GM19099 (cell line): ENCODE data around the gene PMEPA1.

Experiments used
- POLR2A ChIP-seq: IDR thresholded peaks from 3 replicates; pipeline ENCODE4 v1.6.1; 2011; ENCODE audit warnings: low read depth; ENCODE audit not compliant: insufficient read length; ENCODE audit errors: extremely low read depth

PMEPA1 gene

GRCh38 chr20:57695012-57695411 is 14.8 kb downstream of the PMEPA1 start:
- TF ChIP-seq POLR2A, result no peak

- TF ChIP-seq POLR2A, result no peak
Observed at GRCh38 chr20:57694481-57694880, 15.3 kb downstream of the PMEPA1 start.

GRCh38 chr20:57693670-57694329 is 16.0 kb downstream of the PMEPA1 start:
- no peak for TF ChIP-seq POLR2A

GRCh38 chr20:57693002-57693582 is 16.7 kb downstream of the PMEPA1 start:
- TF ChIP-seq POLR2A, result no peak

DNA sequence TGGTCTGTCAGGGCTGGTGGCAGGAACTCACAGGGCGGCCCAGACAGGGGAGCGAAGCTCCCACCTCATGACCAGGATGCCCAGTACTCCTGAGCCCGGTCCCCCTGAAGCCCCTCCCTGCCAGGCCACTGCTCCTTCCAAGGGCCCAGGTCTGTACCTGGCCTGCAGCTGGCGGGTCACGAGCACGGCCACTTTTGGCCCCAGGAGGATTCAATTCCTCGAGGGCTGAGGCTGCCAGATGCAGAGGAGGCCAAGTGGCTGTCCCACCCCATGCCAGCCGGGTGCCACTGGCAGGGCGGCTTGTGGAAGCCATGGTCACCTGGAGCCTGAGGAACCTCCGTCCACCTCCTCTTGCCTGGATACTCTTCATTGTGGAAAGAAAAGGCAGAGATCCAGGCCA is 17.4 kb downstream of the PMEPA1 start:
- TF ChIP-seq POLR2A, result no peak

DNA sequence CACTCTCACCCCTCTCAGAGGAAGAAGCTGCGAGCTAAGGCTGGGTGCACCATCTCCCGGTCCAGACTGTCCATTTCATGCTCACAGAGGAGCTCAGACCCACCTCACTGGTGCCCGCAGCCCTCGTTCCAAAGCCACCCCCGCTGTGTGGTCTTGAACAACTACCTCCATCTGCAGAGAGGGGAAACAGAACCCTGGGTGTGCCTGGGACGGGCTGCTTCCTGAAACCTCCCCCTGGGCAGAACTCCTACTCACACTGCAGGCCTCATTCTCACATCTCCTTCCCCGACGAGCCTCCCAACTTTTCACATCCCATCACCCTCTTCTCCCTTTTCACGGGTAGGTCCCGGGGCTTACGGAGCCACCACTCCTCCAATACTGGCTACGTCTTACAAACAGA is 18.1 kb downstream of the PMEPA1 start:
- no peak for TF ChIP-seq POLR2A

GRCh38 chr20:57690525-57690924 is 19.3 kb downstream of the PMEPA1 start:
- no peak for TF ChIP-seq POLR2A

GRCh38 chr20:57689745-57690481 is 19.9 kb downstream of the PMEPA1 start:
- no peak for TF ChIP-seq POLR2A

DNA sequence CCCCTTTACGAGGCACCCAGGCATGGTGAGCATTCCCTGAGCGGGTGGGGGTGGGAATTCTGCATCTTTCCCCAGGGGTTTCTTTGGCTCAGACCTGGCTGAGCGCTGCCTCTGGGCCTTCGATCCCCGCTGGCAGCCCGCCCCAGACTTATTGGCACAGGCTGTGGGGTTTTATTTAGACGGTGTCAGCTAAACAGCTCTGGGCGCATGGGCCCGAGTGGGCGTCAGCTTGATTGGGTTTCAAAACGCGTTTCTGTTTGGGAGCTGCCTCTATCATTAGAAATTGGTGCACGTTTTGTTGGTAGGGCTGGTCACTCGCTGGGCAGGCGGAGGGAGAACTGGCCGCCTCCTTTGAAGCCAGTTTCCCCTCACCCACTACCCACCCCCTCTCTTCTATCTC is 21.0 kb downstream of the PMEPA1 start:
- no peak for TF ChIP-seq POLR2A

GRCh38 chr20:57688295-57688694 is 21.5 kb downstream of the PMEPA1 start:
- no peak for TF ChIP-seq POLR2A

GRCh38 chr20:57686931-57687652 is 22.7 kb downstream of the PMEPA1 start:
- no peak for TF ChIP-seq POLR2A

DNA sequence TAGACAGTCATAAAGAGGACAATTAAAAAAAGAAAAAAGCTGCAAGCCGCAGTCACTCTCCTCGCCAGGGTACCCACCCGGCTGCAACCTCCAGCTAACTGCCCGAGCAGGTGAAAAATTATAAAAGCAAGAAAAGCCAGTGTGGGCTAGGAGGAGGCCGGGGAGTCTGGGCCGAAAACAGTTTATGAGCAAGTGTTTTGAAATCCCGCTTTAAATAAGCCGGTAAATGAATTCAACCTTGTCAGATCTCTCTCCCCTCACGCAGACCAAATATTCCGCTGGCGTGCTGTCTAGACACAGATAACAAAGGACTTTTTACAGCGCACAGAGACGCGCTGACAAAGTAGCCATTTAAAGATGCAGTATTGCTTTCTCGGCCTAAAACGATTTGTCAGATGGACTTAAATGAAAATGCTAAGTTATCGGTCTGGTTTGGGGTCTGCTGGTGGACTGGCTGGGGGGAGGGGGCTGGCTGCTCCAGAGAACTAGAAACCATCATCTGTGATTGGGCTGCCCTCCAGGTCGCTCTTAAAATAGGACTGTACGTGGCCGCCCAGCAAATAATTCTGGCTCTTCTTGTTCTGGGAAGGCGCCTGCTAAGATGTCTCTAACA is 24.6 kb downstream of the PMEPA1 start:
- no peak for TF ChIP-seq POLR2A

DNA sequence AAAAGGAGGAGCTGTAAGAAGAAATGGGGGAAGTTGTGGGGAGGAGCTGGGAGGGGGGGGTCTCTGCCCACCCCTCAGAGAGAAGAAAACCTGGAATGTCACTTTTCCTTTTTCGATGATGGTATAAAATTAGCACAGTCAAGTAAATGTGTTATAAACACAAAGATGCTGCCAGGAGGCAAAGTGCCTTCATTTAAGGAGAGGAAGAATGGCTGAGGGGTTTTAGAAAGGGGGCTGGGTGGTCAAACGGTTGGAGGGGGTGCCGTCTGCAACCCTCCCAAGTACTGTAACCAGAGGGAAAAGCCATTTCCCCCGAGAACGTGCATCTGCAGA is 25.0 kb downstream of the PMEPA1 start:
- no peak for TF ChIP-seq POLR2A

GRCh38 chr20:57683881-57684807 is 25.7 kb downstream of the PMEPA1 start:
- TF ChIP-seq POLR2A, result no peak

- no peak for TF ChIP-seq POLR2A
Observed at GRCh38 chr20:57683287-57683686, 26.5 kb downstream of the PMEPA1 start.
